ENCODE measurements around the gene MTTP. TPM values are rescaled to one million over a fixed set of nuclear protein-coding genes. Genes with fewer than 3 reads are reported as not detected.

Gene MTTP
- polyA plus RNA-seq, 1 donor (not counting 4 experiments of a cell fraction or from before 2014, with no cell fraction given) = 0.05 TPM

GRCh38 chr4:99630857-99631360 lies 56.3 kb downstream of the MTTP start:
- no peak overlapping the region for H2AFZ ChIP-seq (ENCODE audit: control insufficient read depth, low read length)
- no peaks in the 10 kb centered on the region for H4K20me1 ChIP-seq (ENCODE audit: control insufficient read depth, extremely low read depth, insufficient read depth, low read length)
- no peaks in the 10 kb centered on the region for H3K27me3 ChIP-seq (ENCODE audit: control insufficient read depth, extremely low read depth, insufficient read depth, low read length)
- FAIRE-seq = no peak
- H3K9ac ChIP-seq (ENCODE audit: control insufficient read depth, extremely low read depth, insufficient read depth, low read length) = no peak overlapping the region
- no peaks in the 10 kb centered on the region for H3K79me2 ChIP-seq (ENCODE audit: control insufficient read depth, insufficient read depth, low read length)
- DNase-seq (ENCODE audit: low read depth, low spot score) = no peak
- no peak overlapping the region for H3K4me2 ChIP-seq (ENCODE audit: control insufficient read depth, extremely low read depth, insufficient read depth, low read depth, low read length)
- H3K9me3 ChIP-seq (ENCODE audit: control insufficient read depth, low read depth, low read length) = no peaks in the 10 kb centered on the region
- no peak overlapping the region for H3K4me3 ChIP-seq (ENCODE audit: control insufficient read depth in 2 of 3, extremely low read depth in 1 of 3, insufficient read depth in 2 of 3, low read depth in 1 of 3, low read length in 3 of 3)
- no peaks in the 10 kb centered on the region for H3K36me3 ChIP-seq (ENCODE audit: control insufficient read depth in 2 of 2, extremely low read depth in 1 of 2, insufficient read depth in 2 of 2, low read length in 2 of 2)
- H3K4me1 ChIP-seq (ENCODE audit: control insufficient read depth, extremely low read depth, insufficient read depth, low read length) = peaks cover 21% of the 10 kb centered on the region
- H3K27ac ChIP-seq (ENCODE audit: control insufficient read depth, insufficient read depth, low read length) = no peak overlapping the region
- dilution Hi-C loops (cut with MboI; ENCODE audit: extremely low pct_ligation_motif_present, low sequenced_read_pairs) = no loop called here
- no peaks in the 10 kb centered on the region for H3K9me1 ChIP-seq (ENCODE audit: control insufficient read depth, extremely low read depth, insufficient read depth, low read length)
- TF ChIP-seq EZH2 (IDR thresholded peaks at IDR 0.05; ENCODE audit: low read length) = no peak
- no peak for TF ChIP-seq CTCF (optimal IDR thresholded peaks at IDR 0.05 in 1 of 3, IDR thresholded peaks at IDR 0.05 in 1 of 3, conservative IDR thresholded peaks at IDR 0.05 in 1 of 3; ENCODE audit: extremely low read depth in 1 of 3, insufficient read depth in 2 of 3, low read length in 3 of 3)

- Histone ChIP-seq H2AFZ (ENCODE audit: control insufficient read depth, low read length) (no peak overlapping the region), H3K9me1 (ENCODE audit: control insufficient read depth, extremely low read depth, insufficient read depth, low read length) (no peaks in the 10 kb centered on the region), H3K9ac (ENCODE audit: control insufficient read depth, extremely low read depth, insufficient read depth, low read length) (no peak overlapping the region), H3K4me3 (ENCODE audit: control insufficient read depth in 2 of 3, extremely low read depth in 1 of 3, insufficient read depth in 2 of 3, low read depth in 1 of 3, low read length in 3 of 3) (no peak overlapping the region), H3K4me2 (ENCODE audit: control insufficient read depth, extremely low read depth, insufficient read depth, low read depth, low read length) (peak overlapping the region; percentile 18), H3K36me3 (ENCODE audit: control insufficient read depth in 2 of 2, extremely low read depth in 1 of 2, insufficient read depth in 2 of 2, low read length in 2 of 2) (no peaks in the 10 kb centered on the region), H3K27me3 (ENCODE audit: control insufficient read depth, extremely low read depth, insufficient read depth, low read length) (no peaks in the 10 kb centered on the region), H3K9me3 (ENCODE audit: control insufficient read depth, low read depth, low read length) (no peaks in the 10 kb centered on the region), H3K79me2 (ENCODE audit: control insufficient read depth, insufficient read depth, low read length) (no peaks in the 10 kb centered on the region), H4K20me1 (ENCODE audit: control insufficient read depth, extremely low read depth, insufficient read depth, low read length) (no peaks in the 10 kb centered on the region), H3K27ac (ENCODE audit: control insufficient read depth, insufficient read depth, low read length) (no peak overlapping the region), H3K4me1 (ENCODE audit: control insufficient read depth, extremely low read depth, insufficient read depth, low read length) (peaks cover 21% of the 10 kb centered on the region)
- peak; percentile 95 for FAIRE-seq
- peak; percentile 48 for DNase-seq (ENCODE audit: low read depth, low spot score)
- dilution Hi-C loops (cut with MboI; ENCODE audit: extremely low pct_ligation_motif_present, low sequenced_read_pairs) = no loop called here
- TF ChIP-seq CTCF (optimal IDR thresholded peaks at IDR 0.05 in 1 of 3, IDR thresholded peaks at IDR 0.05 in 1 of 3, conservative IDR thresholded peaks at IDR 0.05 in 1 of 3; ENCODE audit: extremely low read depth in 1 of 3, insufficient read depth in 2 of 3, low read length in 3 of 3) = peak in 1 of 3 experiments; percentile 27
- TF ChIP-seq EZH2 (IDR thresholded peaks at IDR 0.05; ENCODE audit: low read length) = no peak
Measured at GRCh38 chr4:99633772-99634171, 59.1 kb downstream of the MTTP start.

Measured in keratinocyte (primary cell).